H9 (cell line): ENCODE results near the gene MAJIN. TPM values are rescaled to one million over a fixed set of nuclear protein-coding genes. Genes with fewer than 3 reads are reported as not detected.

Experiments
- DNase-seq: peaks from one replicate; pipeline ENCODE4 v3.0.0-alpha.2; 2017
- H2AFZ ChIP-seq: one replicate; pipeline ENCODE4 v1.6.1; 2013; ENCODE audit warnings: mild to moderate bottlenecking, low read length, control low read depth, moderate library complexity
- H2AK5ac ChIP-seq: 2 replicates; pipeline ENCODE4 v1.6.1; 2013; ENCODE audit warnings: low read length, control low read depth, mixed read lengths; ENCODE audit not compliant: insufficient read length
- H2BK120ac ChIP-seq: one replicate; pipeline ENCODE4 v1.6.1; 2013; ENCODE audit warnings: low read depth, mild to moderate bottlenecking, low read length, control low read depth, inconsistent platforms; ENCODE audit not compliant: poor library complexity, severe bottlenecking
- H2BK12ac ChIP-seq: 2 replicates; pipeline ENCODE4 v1.6.1; 2013; ENCODE audit warnings: low read length, control low read depth, mixed read lengths, low read depth; ENCODE audit not compliant: insufficient read length
- H2BK15ac ChIP-seq: 2 replicates; pipeline ENCODE4 v1.6.1; 2013; ENCODE audit warnings: low read depth, low read length, control low read depth
- H2BK20ac ChIP-seq: one replicate; pipeline ENCODE4 v1.6.1; 2013; ENCODE audit warnings: low read depth, mild to moderate bottlenecking, low read length, control low read depth, inconsistent platforms; ENCODE audit not compliant: poor library complexity, severe bottlenecking
- H2BK5ac ChIP-seq: 2 replicates; pipeline ENCODE4 v1.6.1; 2013; ENCODE audit warnings: low read length, control low read depth, mixed read lengths; ENCODE audit not compliant: insufficient read length
- H3K14ac ChIP-seq: 2 replicates; pipeline ENCODE4 v1.6.1; 2013; ENCODE audit warnings: low read length, control low read depth; ENCODE audit not compliant: insufficient read depth
- H3K18ac ChIP-seq: 2 replicates; pipeline ENCODE4 v1.6.1; 2013; ENCODE audit warnings: low read depth, mild to moderate bottlenecking, mixed read lengths, low read length, control low read depth; ENCODE audit not compliant: insufficient read length
- H3K23ac ChIP-seq: 2 replicates; pipeline ENCODE4 v1.6.1; 2013; ENCODE audit warnings: low read length, control low read depth, mixed read lengths, low read depth; ENCODE audit not compliant: insufficient read length
- H3K23me2 ChIP-seq: 2 replicates; pipeline ENCODE4 v1.6.1; 2013; ENCODE audit warnings: low read depth, mild to moderate bottlenecking, mixed read lengths, low read length, control low read depth; ENCODE audit not compliant: insufficient read length, poor library complexity, severe bottlenecking
- H3K27ac ChIP-seq: 2 replicates; pipeline ENCODE4 v1.5.1; 2013; ENCODE audit warnings: low read length, control low read depth, mixed read lengths, low read depth; ENCODE audit not compliant: insufficient read length
- H3K27me3 ChIP-seq: 2 replicates; pipeline ENCODE4 v1.6.1; 2013; ENCODE audit warnings: low read length, control low read depth, inconsistent platforms; ENCODE audit not compliant: insufficient read depth
- H3K4ac ChIP-seq: 2 replicates; pipeline ENCODE4 v1.6.1; 2013; ENCODE audit warnings: low read depth, mild to moderate bottlenecking, control low read depth, inconsistent platforms, low read length, moderate library complexity
- H3K4me1 ChIP-seq: 2 replicates; pipeline ENCODE4 v1.6.1; 2013; ENCODE audit warnings: low read length, control low read depth, inconsistent platforms; ENCODE audit not compliant: insufficient read depth
- H3K4me2 ChIP-seq: 2 replicates; pipeline ENCODE4 v1.6.1; 2013; ENCODE audit warnings: low read length, control low read depth, mixed read lengths; ENCODE audit not compliant: insufficient read length, insufficient read depth
- H3K56ac ChIP-seq: 2 replicates; pipeline ENCODE4 v1.6.1; 2013; ENCODE audit warnings: low read depth, mild to moderate bottlenecking, mixed read lengths, low read length, control low read depth; ENCODE audit not compliant: insufficient read length
- H3K79me1 ChIP-seq: 2 replicates; pipeline ENCODE4 v1.6.1; 2013; ENCODE audit warnings: low read depth, mild to moderate bottlenecking, moderate library complexity, low read length, control low read depth, inconsistent platforms; ENCODE audit not compliant: insufficient read depth, poor library complexity, severe bottlenecking
- H3K79me2 ChIP-seq: 2 replicates; pipeline ENCODE4 v1.6.1; 2013; ENCODE audit warnings: low read length, control low read depth, inconsistent platforms; ENCODE audit not compliant: insufficient read depth
- H3K9ac ChIP-seq: 2 replicates; pipeline ENCODE4 v1.6.1; 2013; ENCODE audit warnings: low read length, control low read depth, mixed read lengths; ENCODE audit not compliant: insufficient read length; ENCODE audit errors: extremely low read depth
- H3K9me3 ChIP-seq: one replicate; pipeline ENCODE4 v1.6.1; 2013; ENCODE audit warnings: low read depth, low read length, inconsistent platforms; ENCODE audit not compliant: control insufficient read depth
- H3T11ph ChIP-seq: one replicate; pipeline ENCODE4 v1.6.1; 2013; ENCODE audit warnings: mild to moderate bottlenecking, low read length, control low read depth, inconsistent platforms
- H4K20me1 ChIP-seq: one replicate; pipeline ENCODE4 v1.6.1; 2013; ENCODE audit not compliant: control insufficient read depth, insufficient read length, insufficient read depth
- H4K5ac ChIP-seq: 2 replicates; pipeline ENCODE4 v1.6.1; 2013; ENCODE audit warnings: low read depth, mild to moderate bottlenecking, mixed read lengths, low read length, control low read depth; ENCODE audit not compliant: insufficient read length
- H4K8ac ChIP-seq: replicated peaks from 2 replicates; pipeline ENCODE4 v1.6.1; 2013; ENCODE audit warnings: low read length, control low read depth, mixed read lengths, low read depth; ENCODE audit not compliant: insufficient read length
- H4K91ac ChIP-seq: 2 replicates; pipeline ENCODE4 v1.6.1; 2013; ENCODE audit warnings: low read depth, mild to moderate bottlenecking, moderate library complexity, mixed read lengths, low read length, control low read depth; ENCODE audit not compliant: insufficient read length
- H3K27ac Mint-ChIP-seq, 3 experiments: 2 replicates in 2 of 3; 3 replicates in 1 of 3; pipeline ENCODE4 v1.8.0; 2020 to 2021; ENCODE audit warnings: mixed read lengths in 3 of 3, mild to moderate bottlenecking in 1 of 3, moderate library complexity in 1 of 3
- H3K27me3 Mint-ChIP-seq: 2 replicates; pipeline ENCODE4 v1.8.0; 2021; ENCODE audit warnings: low read depth, mild to moderate bottlenecking, moderate library complexity, mixed read lengths
- H3K36me3 Mint-ChIP-seq, 3 experiments: 2 replicates in 2 of 3; 3 replicates in 1 of 3; pipeline ENCODE4 v1.8.0; 2020 to 2021; ENCODE audit warnings: low read depth in 3 of 3, mixed read lengths in 3 of 3; ENCODE audit not compliant: insufficient read depth in 1 of 3
- H3K4me1 Mint-ChIP-seq, 2 experiments: 2 replicates each; pipeline ENCODE4 v1.8.0; 2020; ENCODE audit warnings: mixed read lengths in 2 of 2
- H3K4me3 Mint-ChIP-seq, 2 experiments: 2 replicates in 1 of 2; 3 replicates in 1 of 2; pipeline ENCODE4 v1.8.0; 2020 to 2021; ENCODE audit warnings: mild to moderate bottlenecking in 2 of 2, mixed read lengths in 2 of 2, moderate library complexity in 1 of 2
- H3K9me3 Mint-ChIP-seq, 2 experiments: 2 replicates in 1 of 2; 3 replicates in 1 of 2; pipeline ENCODE4 v1.8.0; 2020; ENCODE audit warnings: mild to moderate bottlenecking in 2 of 2, mixed read lengths in 2 of 2, moderate library complexity in 1 of 2
- CTCF ChIP-seq: fragments of 200-600 bp; sonication (generic); conservative IDR thresholded peaks from 3 replicates; pipeline ENCODE4 v1.8.0; 2021; ENCODE audit warnings: antibody characterized with exemption, mild to moderate bottlenecking
- WGBS: extraction: QIAGEN DNeasy Blood & Tissue Kit; methylation state at CpG from one replicate; pipeline ENCODE4 v1.1.7; 2013; ENCODE audit warnings: missing lambda C conversion rate, low lambda C conversion rate, mixed read lengths; ENCODE audit not compliant: insufficient read length; ENCODE audit errors: extremely low coverage; 5-methylcytosine and 5-hydroxymethylcytosine counted together
- total RNA-seq: library from RNA; stranded (reverse); gene quantifications from 2 replicates; pipeline ENCODE4 v1.2.1, GENCODE V29; 2021

The MAJIN gene
- total RNA-seq, 1 experiment from 2014 or later: not detected

GRCh38 chr11:64903291-64903833 lies 68.5 kb downstream of the MAJIN start:
- Histone ChIP-seq H2BK5ac (no peak overlapping the region), H3K4me2 (no peak overlapping the region), H3K79me1 (no peaks in the 10 kb centered on the region), H3K79me2 (no peaks in the 10 kb centered on the region), H4K8ac (no peak overlapping the region), H3K9ac (no peak overlapping the region), H2BK120ac (no peak overlapping the region), H3K18ac (no peak overlapping the region), H3K23ac (no peak overlapping the region), H4K91ac (no peak overlapping the region), H3K56ac (no peak overlapping the region), H2BK15ac (no peak overlapping the region), H3K23me2 (no peaks in the 10 kb centered on the region), H3K4ac (no peak overlapping the region), H3K14ac (no peak overlapping the region), H4K20me1 (no peaks in the 10 kb centered on the region), H2BK12ac (no peak overlapping the region), H2AFZ (no peak overlapping the region), H2BK20ac (no peak overlapping the region), H3K4me1 (no peaks in the 10 kb centered on the region), H3T11ph (no peak overlapping the region), H4K5ac (no peak overlapping the region), H3K27ac (no peak overlapping the region), H3K9me3 (no peaks in the 10 kb centered on the region), H2AK5ac (no peak overlapping the region), H3K27me3 (no peaks in the 10 kb centered on the region)
- no peak overlapping the region for H3K4me3 Mint-ChIP-seq
- no peak for TF ChIP-seq CTCF
- no peaks in the 10 kb centered on the region for H3K4me1 Mint-ChIP-seq
- H3K36me3 Mint-ChIP-seq: peaks cover 10 to 47% (median 42%) of the 10 kb centered on the region in 3 experiments; a peak in 6 of 7 replicates
- H3K9me3 Mint-ChIP-seq: no peaks in the 10 kb centered on the region
- no peak overlapping the region; a peak in 1 of 7 replicates for H3K27ac Mint-ChIP-seq
- no peak for DNase-seq
- WGBS: no CpG with 5 or more reads among the region's 23 CpGs
- H3K27me3 Mint-ChIP-seq: no peaks in the 10 kb centered on the region
